GM18868 (cell line): ENCODE measurements around the gene SYNE2.
"Not testable (repeated sequence)": the region's sequence is repeated elsewhere in the genome, so short reads cannot be mapped to it uniquely, and the experiment has no call there.

Experiments
- ATAC-seq: cut with Tn5 transposase; IDR thresholded peaks from one replicate; pipeline ENCODE4 v1.9.1; 2021; ENCODE audit warnings: mild to moderate bottlenecking, moderate library complexity; ENCODE audit not compliant: unreplicated experiment

The SYNE2 gene

DNA sequence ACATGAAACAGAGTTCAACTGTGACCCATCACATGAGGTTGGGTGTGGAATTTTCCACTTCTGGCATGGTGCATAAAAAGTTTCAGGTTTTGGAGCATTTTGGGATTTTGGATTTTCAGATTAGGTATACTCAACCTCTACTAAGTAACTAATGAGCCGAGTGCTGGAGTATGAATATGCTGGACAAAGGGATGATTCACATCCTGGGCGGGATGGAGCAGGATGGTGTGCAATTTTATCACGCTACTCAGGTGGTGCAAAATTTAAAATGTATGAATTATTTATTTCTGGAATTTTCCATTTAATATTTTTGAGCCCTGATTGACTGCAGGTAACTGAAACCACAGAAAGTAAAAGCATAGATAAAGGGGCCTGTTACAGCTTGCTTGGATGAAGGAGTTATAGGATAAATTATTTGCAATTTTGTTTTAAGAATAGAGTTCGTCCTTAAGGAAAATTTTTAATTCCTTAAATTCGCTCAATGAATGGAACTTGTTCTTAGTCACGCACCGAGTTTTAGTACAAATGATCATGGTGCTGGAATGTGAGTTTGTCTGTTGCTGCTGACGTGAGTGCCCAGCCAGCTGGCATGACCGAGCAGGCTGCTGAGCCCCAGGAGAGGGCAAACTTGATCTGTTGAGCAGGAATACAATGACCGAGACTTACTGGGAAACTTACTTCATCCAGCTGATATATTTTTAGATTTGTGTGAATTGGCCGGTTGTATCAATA is 265.0 kb downstream of the SYNE2 start:
- ATAC-seq: no peak

DNA sequence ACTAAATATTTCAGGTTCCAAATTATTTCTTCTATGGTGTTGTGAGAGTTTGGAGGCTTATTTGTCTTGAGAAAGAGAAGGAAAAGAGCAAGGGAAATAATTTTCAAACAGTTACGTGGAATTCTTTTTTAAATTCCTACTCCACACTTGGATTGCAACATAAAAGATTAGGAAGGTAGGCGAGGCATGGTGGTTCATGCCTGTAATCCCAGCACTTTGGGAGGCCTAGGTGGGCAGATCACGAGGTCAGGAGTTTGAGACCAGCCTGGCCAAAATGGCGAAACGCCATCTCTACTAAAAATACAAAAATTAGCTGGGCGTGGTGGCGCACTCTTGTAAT is 265.6 kb downstream of the SYNE2 start:
- ATAC-seq: not testable (repeated sequence)

GRCh38 chr14:64118892-64119291 is 266.1 kb downstream of the SYNE2 start:
- no peak for ATAC-seq

GRCh38 chr14:64119500-64119899 is 266.7 kb downstream of the SYNE2 start:
- no peak for ATAC-seq

GRCh38 chr14:64119980-64120379 is 267.2 kb downstream of the SYNE2 start:
- no peak for ATAC-seq

DNA sequence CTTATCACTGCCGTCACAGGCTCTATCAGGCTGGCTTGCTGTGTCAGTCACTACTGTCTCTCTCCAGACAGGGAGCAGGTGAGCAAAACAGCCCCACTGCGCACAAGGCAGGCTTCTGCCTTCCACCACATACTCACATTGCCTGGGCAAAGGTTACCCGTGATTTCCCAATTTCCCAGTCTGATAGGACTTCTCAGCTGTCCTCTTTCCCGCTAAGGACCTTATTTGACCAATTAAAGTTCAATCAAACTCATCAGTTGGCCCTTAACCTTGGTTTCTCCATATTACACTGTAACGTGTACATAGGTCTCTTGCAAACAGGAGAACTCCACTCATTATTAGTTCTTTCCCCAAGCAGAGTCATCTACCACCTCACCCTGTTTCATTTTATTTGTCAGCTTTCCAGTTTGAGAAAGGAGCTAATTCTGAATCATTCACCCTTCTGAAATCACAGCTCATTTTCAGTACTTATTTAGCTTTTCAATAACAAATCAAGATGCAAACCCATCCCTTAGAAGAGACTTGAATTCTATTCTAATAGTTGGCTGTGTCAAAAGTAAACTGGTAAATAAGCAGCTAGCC is 270.5 kb downstream of the SYNE2 start:
- no peak for ATAC-seq

DNA sequence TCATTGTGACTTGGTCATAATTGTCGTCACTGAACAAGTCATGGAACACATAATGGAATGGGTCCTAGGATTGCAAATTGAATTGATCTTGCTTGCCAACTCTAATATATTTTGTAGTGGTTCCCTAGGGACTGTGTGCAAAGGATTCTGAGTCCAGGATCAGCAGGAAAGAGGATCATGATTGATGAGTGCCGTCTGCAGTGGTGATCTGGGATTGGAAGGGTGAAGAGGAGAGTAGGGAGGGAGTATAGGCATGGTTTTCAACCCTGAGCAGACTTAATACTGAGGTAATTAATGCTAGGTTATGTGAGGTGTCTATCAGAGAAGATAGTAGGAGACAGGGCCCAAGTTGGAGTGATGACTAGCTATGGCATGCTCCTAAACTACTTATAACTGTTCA is 272.5 kb downstream of the SYNE2 start:
- ATAC-seq: no peak

DNA sequence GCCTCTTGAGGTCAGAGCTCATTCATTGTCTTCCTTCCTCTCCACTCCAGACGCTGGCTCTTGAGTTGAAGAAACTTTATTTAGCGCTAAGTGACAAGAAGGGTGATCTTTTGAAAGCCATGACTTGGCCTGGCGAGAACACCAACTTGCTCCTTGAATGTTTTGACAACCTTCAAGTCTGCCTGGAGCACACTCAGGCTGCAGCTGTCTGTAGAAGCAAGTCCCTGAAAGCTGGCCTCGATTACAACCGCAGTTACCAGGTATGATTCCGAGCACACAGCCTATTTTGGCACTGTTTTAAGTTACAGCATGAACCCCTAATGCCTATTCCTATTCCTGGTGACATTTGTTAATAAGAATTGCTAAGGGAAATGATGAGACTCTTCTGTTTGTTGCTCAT is 273.7 kb downstream of the SYNE2 start:
- ATAC-seq: no peak

DNA sequence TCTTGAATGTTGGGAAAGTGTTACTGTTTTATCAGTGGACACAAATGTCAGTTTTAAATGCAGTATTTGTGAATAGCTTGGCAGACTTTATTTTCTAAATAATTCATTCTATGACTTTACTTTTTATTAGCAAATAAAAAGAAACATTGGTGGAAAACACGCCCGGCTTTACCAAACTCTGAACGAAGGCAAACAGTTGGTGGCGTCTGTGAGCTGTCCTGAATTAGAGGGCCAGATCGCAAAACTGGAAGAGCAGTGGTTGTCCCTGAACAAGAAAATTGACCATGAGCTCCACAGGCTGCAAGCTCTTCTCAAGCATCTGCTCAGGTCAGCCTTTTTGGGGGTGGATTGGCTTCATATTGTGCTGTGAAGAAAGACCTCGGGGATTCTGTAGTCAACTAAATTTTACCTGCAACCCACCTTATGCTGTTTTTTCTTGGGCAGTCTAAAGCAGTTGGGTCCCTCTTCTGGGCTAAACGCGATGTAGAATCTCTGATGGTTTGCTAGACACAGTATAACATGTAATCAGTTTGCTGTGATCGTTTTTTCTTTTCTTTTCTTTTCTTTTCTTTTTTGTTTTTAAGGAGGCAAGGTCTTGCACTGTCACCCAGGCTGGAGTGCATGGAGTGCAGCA is 285.0 kb downstream of the SYNE2 start:
- ATAC-seq: no peak

DNA sequence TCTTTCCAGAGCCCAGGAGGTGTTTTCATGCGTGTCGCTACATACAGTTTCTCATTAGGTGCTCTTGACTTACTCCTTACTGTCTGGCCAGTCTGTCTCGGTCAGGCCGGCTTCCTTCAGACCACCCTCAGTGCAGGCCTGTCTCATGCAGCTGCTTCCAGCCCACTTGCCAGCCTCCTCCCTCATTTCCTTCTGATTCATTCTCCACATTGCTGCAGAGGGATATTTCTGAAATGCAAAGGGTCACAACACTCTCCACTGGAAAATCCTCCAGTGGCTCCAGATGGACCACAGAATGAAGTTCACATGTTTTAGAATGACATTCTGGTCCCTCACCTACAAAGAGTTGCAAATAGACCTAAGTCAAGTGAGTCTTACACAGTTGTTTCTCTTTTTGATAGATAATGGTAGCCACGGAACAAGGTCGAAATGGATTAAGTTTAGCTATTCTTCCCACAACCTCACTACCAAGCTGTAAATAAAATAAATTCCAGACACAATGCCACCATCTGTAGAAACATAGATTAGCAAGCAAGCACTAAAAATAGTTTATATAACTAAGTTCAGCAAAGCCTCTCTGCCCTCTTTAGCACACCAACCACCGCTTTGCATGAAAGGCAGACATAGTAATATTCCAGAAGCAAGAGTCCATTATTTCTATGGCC is 294.5 kb downstream of the SYNE2 start:
- ATAC-seq: no peak

- no peak for ATAC-seq
Measured at GRCh38 chr14:64149921-64150320, 297.1 kb downstream of the SYNE2 start.

DNA sequence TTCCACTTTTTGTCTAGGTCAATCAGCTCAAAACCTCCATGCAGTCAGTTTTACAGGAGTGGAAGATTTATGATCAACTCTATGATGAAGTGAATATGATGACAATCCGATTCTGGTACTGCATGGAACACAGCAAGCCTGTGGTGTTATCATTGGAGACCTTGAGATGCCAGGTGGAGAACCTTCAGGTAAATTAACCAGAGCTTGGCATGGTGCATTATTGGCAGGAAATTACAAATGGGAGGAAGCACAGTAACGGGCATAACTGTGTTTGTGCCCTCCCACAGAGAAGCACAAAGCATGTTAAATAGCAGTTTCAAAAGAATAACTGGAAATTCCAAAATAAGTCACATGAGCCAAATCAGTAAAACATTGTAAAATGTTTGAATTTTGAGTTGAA is 305.8 kb downstream of the SYNE2 start:
- no peak for ATAC-seq

DNA sequence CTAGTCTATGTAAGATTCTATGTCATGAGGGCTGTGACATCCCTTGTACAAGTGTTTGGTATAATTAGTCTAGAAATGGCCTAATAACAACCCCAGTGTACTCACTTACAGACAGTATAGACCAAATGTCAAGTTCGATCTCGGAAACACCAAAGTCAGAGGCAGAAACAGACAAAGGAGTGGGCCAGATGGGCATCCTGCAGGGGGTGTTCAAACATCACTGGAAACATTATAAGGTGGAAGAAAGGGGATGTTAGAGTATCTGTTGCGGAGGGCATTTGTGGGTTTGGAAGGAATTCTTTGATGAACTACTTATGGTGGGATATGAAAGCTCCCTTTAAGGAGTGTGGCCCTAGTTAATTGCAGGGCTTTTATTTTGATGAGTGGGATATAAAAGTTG is 306.8 kb downstream of the SYNE2 start:
- no peak for ATAC-seq

DNA sequence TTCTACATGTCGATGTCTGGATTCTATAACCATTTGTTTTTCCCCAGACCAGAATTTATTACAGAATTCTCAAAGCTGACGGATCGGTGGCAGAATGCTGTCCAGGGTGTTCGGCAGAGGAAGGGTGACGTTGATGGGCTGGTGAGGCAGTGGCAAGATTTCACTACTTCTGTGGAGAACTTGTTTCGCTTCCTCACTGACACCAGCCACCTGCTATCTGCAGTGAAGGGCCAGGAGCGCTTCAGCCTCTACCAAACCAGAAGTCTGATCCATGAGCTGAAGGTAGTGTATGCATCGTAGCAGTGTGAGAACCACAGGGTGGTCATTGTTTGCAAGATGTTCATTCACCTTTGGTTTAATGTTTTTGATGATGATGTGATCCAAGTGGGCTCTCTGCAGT is 317.4 kb downstream of the SYNE2 start:
- no peak for ATAC-seq

- ATAC-seq: no peak
Measured at GRCh38 chr14:64174922-64175782, 322.3 kb downstream of the SYNE2 start.

- no peak for ATAC-seq
Measured at GRCh38 chr14:64176330-64176729, 323.5 kb downstream of the SYNE2 start.

DNA sequence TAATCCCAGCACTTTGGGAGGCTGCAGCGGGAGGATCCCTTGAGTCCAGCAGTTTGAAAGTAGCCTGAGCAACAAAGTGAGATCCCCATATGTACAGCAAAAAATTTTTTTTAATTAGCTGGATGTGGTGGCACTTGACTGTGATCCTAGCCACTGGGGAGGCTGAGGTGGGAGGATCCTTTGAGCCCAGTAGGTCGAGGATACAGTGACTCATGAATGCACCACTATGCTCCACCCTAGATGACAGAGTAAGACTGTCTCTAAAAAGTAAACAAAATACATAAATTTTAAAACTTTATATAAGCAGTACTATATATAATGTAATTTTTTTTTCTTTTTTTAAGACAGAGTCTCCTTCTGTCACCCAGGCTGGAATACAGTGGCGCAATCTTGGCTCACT is 326.0 kb downstream of the SYNE2 start:
- ATAC-seq: no peak

DNA sequence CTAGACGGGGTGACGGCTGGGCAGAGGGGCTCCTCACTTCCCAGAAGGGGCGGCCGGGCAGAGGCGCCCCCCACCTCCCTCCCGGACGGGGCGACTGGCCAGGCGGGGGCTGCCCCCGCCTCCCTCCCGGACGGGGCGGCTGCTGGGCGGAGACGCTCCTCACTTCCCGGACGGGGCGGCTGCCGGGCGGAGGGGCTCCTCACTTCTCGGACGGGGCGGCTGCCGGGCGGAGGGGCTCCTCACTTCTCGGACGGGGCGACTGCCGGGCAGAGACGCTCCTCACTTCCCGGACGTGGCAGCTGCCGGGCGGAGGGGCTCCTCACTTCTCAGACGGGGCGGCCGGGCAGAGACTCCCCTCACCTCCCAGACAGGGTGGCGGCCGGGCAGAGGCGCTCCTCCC is 330.1 kb downstream of the SYNE2 start:
- ATAC-seq: not testable (repeated sequence)

- ATAC-seq: no peak
Measured at GRCh38 chr14:64184103-64184729, 331.4 kb downstream of the SYNE2 start.

GRCh38 chr14:64185184-64185583 is 332.4 kb downstream of the SYNE2 start:
- ATAC-seq: no peak
